ENCODE results near the gene SRC. TPM values are rescaled to one million over a fixed set of nuclear protein-coding genes. Genes with fewer than 3 reads are reported as not detected.

SRC gene
- total RNA-seq, 1 experiment from 2014 or later: 23.3 TPM

- no peak for DNase-seq (ENCODE audit: low spot score)
- no peak overlapping the region for H3K27ac ChIP-seq (ENCODE audit: low read depth, low read length, poor library complexity, severe bottlenecking)
- peaks cover 19% of the 10 kb centered on the region for H3K36me3 ChIP-seq (ENCODE audit: insufficient read depth, low read length, poor library complexity, severe bottlenecking)
- no TSS peak for BruUV-seq (replicated peaks)
- ChIA-PET POLR2A (ENCODE audit: low non-redundant PET) (no interaction called here), CTCF (no interaction called here)
- no peaks in the 10 kb centered on the region for H3K27me3 ChIP-seq (replicated peaks; ENCODE audit: insufficient read depth, low read depth, low read length, poor library complexity)
- no peaks in the 10 kb centered on the region for H3K9me3 ChIP-seq (ENCODE audit: low read depth, low read length, poor library complexity, severe bottlenecking)
- peaks cover 1% of the 10 kb centered on the region for H3K4me1 ChIP-seq (ENCODE audit: insufficient read depth, low read length, poor library complexity, severe bottlenecking)
- intact Hi-C loops (cut with micrococcal nuclease; ENCODE audit: unreplicated experiment): no loop called here
- TF ChIP-seq EZH2 (IDR thresholded peaks at IDR 0.05; ENCODE audit: borderline replicate concordance, low read depth, low read length, poor library complexity, severe bottlenecking): no peak
- no peak for TF ChIP-seq CTCF (conservative IDR thresholded peaks at IDR 0.05; ENCODE audit: low read depth, low read length)
- no peak overlapping the region for H3K4me3 ChIP-seq (ENCODE audit: low read depth, low read length, poor library complexity, severe bottlenecking)
Measured at GRCh38 chr20:37301558-37301957, 44.4 kb upstream of the SRC start.

GRCh38 chr20:37302981-37303380 is 43.0 kb upstream of the SRC start:
- intact Hi-C loops (cut with micrococcal nuclease; ENCODE audit: unreplicated experiment): no loop called here
- ChIA-PET POLR2A (ENCODE audit: low non-redundant PET) (no interaction called here), CTCF (no interaction called here)
- H3K36me3 ChIP-seq (ENCODE audit: insufficient read depth, low read length, poor library complexity, severe bottlenecking): peaks cover 19% of the 10 kb centered on the region
- BruUV-seq (replicated peaks): no TSS peak
- no peaks in the 10 kb centered on the region for H3K27me3 ChIP-seq (replicated peaks; ENCODE audit: insufficient read depth, low read depth, low read length, poor library complexity)
- no peak for TF ChIP-seq EZH2 (IDR thresholded peaks at IDR 0.05; ENCODE audit: borderline replicate concordance, low read depth, low read length, poor library complexity, severe bottlenecking)
- no peak for TF ChIP-seq CTCF (conservative IDR thresholded peaks at IDR 0.05; ENCODE audit: low read depth, low read length)
- no peaks in the 10 kb centered on the region for H3K9me3 ChIP-seq (ENCODE audit: low read depth, low read length, poor library complexity, severe bottlenecking)
- H3K4me1 ChIP-seq (ENCODE audit: insufficient read depth, low read length, poor library complexity, severe bottlenecking): no peaks in the 10 kb centered on the region
- no peak for DNase-seq (ENCODE audit: low spot score)
- H3K4me3 ChIP-seq (ENCODE audit: low read depth, low read length, poor library complexity, severe bottlenecking): no peak overlapping the region
- no peak overlapping the region for H3K27ac ChIP-seq (ENCODE audit: low read depth, low read length, poor library complexity, severe bottlenecking)

- no peak overlapping the region for H3K27ac ChIP-seq (ENCODE audit: low read depth, low read length, poor library complexity, severe bottlenecking)
- ChIA-PET CTCF (no interaction called here), POLR2A (ENCODE audit: low non-redundant PET) (no interaction called here)
- no peaks in the 10 kb centered on the region for H3K27me3 ChIP-seq (replicated peaks; ENCODE audit: insufficient read depth, low read depth, low read length, poor library complexity)
- TF ChIP-seq CTCF (conservative IDR thresholded peaks at IDR 0.05; ENCODE audit: low read depth, low read length) (no peak), EZH2 (IDR thresholded peaks at IDR 0.05; ENCODE audit: borderline replicate concordance, low read depth, low read length, poor library complexity, severe bottlenecking) (no peak)
- peaks cover 19% of the 10 kb centered on the region for H3K36me3 ChIP-seq (ENCODE audit: insufficient read depth, low read length, poor library complexity, severe bottlenecking)
- H3K4me1 ChIP-seq (ENCODE audit: insufficient read depth, low read length, poor library complexity, severe bottlenecking): no peaks in the 10 kb centered on the region
- no peaks in the 10 kb centered on the region for H3K9me3 ChIP-seq (ENCODE audit: low read depth, low read length, poor library complexity, severe bottlenecking)
- intact Hi-C loops (cut with micrococcal nuclease; ENCODE audit: unreplicated experiment): no loop called here
- no TSS peak for BruUV-seq (replicated peaks)
- DNase-seq (ENCODE audit: low spot score): no peak
- no peak overlapping the region for H3K4me3 ChIP-seq (ENCODE audit: low read depth, low read length, poor library complexity, severe bottlenecking)
Measured at GRCh38 chr20:37303637-37304036, 42.3 kb upstream of the SRC start.

All from A673 (cell line).